ENCODE results near the gene TBCK. TPM values are rescaled to one million over a fixed set of nuclear protein-coding genes. Genes with fewer than 3 reads are reported as not detected.
"Not testable (repeated sequence)": the region's sequence is repeated elsewhere in the genome, so short reads cannot be mapped to it uniquely, and the experiment has no call there.

TBCK gene
- total RNA-seq, 1 donor from 2014 or later = 77.8 TPM

DNA sequence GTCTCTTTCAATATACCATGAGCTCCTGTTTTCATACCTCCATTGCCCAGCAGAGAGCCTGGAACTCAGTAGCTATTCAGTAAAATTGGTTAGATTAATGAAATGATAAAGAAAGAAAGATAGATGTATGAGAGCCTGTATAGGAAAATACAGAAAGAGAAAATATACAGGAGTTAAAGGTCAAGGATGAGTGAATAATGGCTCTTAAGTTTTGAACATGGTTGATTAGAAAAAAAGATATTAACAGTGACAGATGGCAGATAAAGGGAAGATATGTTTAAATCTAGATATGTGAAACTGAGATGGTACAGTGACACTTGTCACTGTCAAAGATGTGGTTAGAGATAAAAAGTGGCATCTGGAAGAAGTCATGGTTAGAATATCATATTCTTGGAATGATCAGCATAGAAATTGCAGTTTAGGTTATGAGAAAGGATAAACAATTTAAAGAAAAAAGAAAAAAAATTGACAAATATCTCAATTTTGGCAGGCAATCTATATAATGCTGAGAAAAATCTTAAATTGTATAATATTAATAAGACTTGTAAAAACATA lies 179.2 kb downstream of the TBCK start:
- no peak for DNase-seq (ENCODE audit: low spot score, unreplicated experiment)
- H3K4me1 Mint-ChIP-seq (ENCODE audit: low read depth) = no peaks in the 10 kb centered on the region
- no peaks in the 10 kb centered on the region for H3K27me3 Mint-ChIP-seq
- H3K9me3 Mint-ChIP-seq (ENCODE audit: low read depth) = peaks cover 11% of the 10 kb centered on the region
- H3K27ac Mint-ChIP-seq = no peak overlapping the region
- H3K4me3 Mint-ChIP-seq (ENCODE audit: low read depth) = no peak overlapping the region
- peaks cover 16% of the 10 kb centered on the region for H3K36me3 Mint-ChIP-seq (ENCODE audit: insufficient read depth)
- no peak for TF ChIP-seq CTCF (IDR thresholded peaks at IDR 0.05; ENCODE audit: unreplicated experiment)

GRCh38 chr4:106132045-106132444 lies 184.0 kb downstream of the TBCK start:
- no peak overlapping the region for H3K27ac Mint-ChIP-seq
- H3K9me3 Mint-ChIP-seq (ENCODE audit: low read depth) = peaks cover 15% of the 10 kb centered on the region
- peaks cover 24% of the 10 kb centered on the region for H3K36me3 Mint-ChIP-seq (ENCODE audit: insufficient read depth)
- TF ChIP-seq CTCF (IDR thresholded peaks at IDR 0.05; ENCODE audit: unreplicated experiment) = no peak
- DNase-seq (ENCODE audit: low spot score, unreplicated experiment) = no peak
- no peaks in the 10 kb centered on the region for H3K4me1 Mint-ChIP-seq (ENCODE audit: low read depth)
- H3K4me3 Mint-ChIP-seq (ENCODE audit: low read depth) = no peak overlapping the region
- no peaks in the 10 kb centered on the region for H3K27me3 Mint-ChIP-seq

- Mint-ChIP-seq H3K27ac (no peak overlapping the region), H3K4me3 (ENCODE audit: low read depth) (no peak overlapping the region), H3K36me3 (ENCODE audit: insufficient read depth) (peaks cover 17% of the 10 kb centered on the region), H3K4me1 (ENCODE audit: low read depth) (no peaks in the 10 kb centered on the region), H3K9me3 (ENCODE audit: low read depth) (peaks cover 15% of the 10 kb centered on the region), H3K27me3 (no peaks in the 10 kb centered on the region)
- DNase-seq (ENCODE audit: low spot score, unreplicated experiment) = no peak
- TF ChIP-seq CTCF (IDR thresholded peaks at IDR 0.05; ENCODE audit: unreplicated experiment) = no peak
Measured at GRCh38 chr4:106126062-106126461, 189.9 kb downstream of the TBCK start.

GRCh38 chr4:106119949-106120555 lies 196.0 kb downstream of the TBCK start:
- H3K9me3 Mint-ChIP-seq (ENCODE audit: low read depth) = peaks cover 30% of the 10 kb centered on the region

DNA sequence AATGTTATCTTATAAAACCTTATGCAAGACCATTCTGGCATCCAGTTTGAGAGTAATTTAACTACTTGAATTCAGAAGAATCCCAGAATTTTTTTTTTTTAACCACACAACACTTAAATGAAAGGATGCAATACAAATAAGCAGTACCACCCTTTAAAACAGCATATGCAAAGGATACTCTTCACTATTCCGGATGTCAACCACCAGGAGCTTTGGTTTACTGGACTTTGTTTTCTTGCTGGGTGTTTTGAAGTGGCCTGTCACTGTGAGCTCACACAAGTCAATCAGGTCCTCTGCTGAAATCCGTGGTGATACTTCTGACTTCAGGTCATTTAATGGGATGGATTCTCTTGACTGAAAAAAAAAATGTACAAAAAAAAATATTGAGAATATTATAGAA lies 200.0 kb downstream of the TBCK start:
- H3K27me3 Mint-ChIP-seq = no peaks in the 10 kb centered on the region
- TF ChIP-seq CTCF (IDR thresholded peaks at IDR 0.05; ENCODE audit: unreplicated experiment) = no peak
- H3K9me3 Mint-ChIP-seq (ENCODE audit: low read depth) = peaks cover 50% of the 10 kb centered on the region
- no peak for DNase-seq (ENCODE audit: low spot score, unreplicated experiment)
- H3K27ac Mint-ChIP-seq = no peak overlapping the region
- H3K36me3 Mint-ChIP-seq (ENCODE audit: insufficient read depth) = peaks cover 60% of the 10 kb centered on the region
- H3K4me1 Mint-ChIP-seq (ENCODE audit: low read depth) = no peaks in the 10 kb centered on the region
- no peak overlapping the region for H3K4me3 Mint-ChIP-seq (ENCODE audit: low read depth)

More at GRCh38 chr4:106119949-106120555, 196.0 kb downstream of the TBCK start:
- H3K27ac Mint-ChIP-seq; H3K4me1 Mint-ChIP-seq (ENCODE audit: low read depth); H3K4me3 Mint-ChIP-seq (ENCODE audit: low read depth); H3K27me3 Mint-ChIP-seq; DNase-seq (ENCODE audit: low spot score, unreplicated experiment): not testable (repeated sequence)
- H3K36me3 Mint-ChIP-seq (ENCODE audit: insufficient read depth) = peaks cover 31% of the 10 kb centered on the region

DNA sequence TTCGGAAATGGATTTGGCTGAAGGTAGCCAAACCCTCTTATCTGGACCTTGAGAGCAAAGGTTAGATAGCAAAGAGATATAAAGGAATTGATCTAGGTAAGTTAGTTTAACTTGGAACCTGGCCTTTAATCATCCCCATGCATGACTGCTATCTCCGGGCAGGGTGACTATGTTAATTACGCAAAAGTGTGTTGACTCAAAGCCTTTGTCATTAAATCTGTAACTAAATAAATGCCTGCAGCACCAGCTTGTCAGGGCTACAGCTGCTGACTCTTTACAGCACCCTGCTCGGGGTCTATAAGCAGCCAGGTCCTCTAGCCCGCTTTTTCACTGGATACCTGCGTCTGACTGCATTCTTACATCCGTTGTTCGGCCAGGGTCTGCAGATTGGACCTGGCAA lies 201.7 kb downstream of the TBCK start:
- no peak for TF ChIP-seq CTCF (IDR thresholded peaks at IDR 0.05; ENCODE audit: unreplicated experiment)
- H3K27me3 Mint-ChIP-seq = no peaks in the 10 kb centered on the region
- H3K4me3 Mint-ChIP-seq (ENCODE audit: low read depth) = no peak overlapping the region
- H3K36me3 Mint-ChIP-seq (ENCODE audit: insufficient read depth) = peaks cover 69% of the 10 kb centered on the region
- no peak for DNase-seq (ENCODE audit: low spot score, unreplicated experiment)
- no peak overlapping the region for H3K27ac Mint-ChIP-seq
- H3K4me1 Mint-ChIP-seq (ENCODE audit: low read depth) = no peaks in the 10 kb centered on the region
- H3K9me3 Mint-ChIP-seq (ENCODE audit: low read depth) = peaks cover 53% of the 10 kb centered on the region

- H3K4me3 Mint-ChIP-seq (ENCODE audit: low read depth) = not testable (repeated sequence)
- peaks cover 88% of the 10 kb centered on the region for H3K36me3 Mint-ChIP-seq (ENCODE audit: insufficient read depth)
Measured at GRCh38 chr4:106111778-106112469, 204.1 kb downstream of the TBCK start.

More at GRCh38 chr4:106111778-106112469, 204.1 kb downstream of the TBCK start:
- not testable (repeated sequence) for DNase-seq (ENCODE audit: low spot score, unreplicated experiment); H3K4me1 Mint-ChIP-seq (ENCODE audit: low read depth); H3K27me3 Mint-ChIP-seq; H3K27ac Mint-ChIP-seq
- H3K9me3 Mint-ChIP-seq (ENCODE audit: low read depth) = peaks cover 70% of the 10 kb centered on the region

Data from progenitor cell of endocrine pancreas (in vitro differentiated cells).